ENCODE measurements around the gene AACS.

Gene AACS

DNA sequence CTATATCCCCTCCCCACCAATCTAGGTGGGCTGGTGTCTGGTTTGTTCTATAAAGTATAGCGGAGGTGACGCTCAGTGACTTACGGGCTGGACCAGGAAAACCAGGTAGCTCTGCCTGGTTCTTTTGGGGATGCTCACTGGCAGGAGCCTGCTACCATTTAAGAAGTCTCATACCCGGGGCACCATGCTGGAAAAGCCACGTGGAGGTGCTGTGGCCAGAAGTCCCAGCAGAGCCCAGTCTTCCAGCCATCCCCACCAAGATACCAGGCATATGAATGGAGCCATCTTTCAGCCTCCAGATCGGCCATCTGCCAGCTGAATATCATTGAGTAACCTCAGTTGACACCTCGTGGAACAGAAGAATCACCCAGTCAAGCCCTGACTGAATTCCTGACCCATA lies 87.2 kb downstream of the AACS start:
- Histone ChIP-seq H3K4me3 (ENCODE audit: low read depth, low read length) (no peak overlapping the region), H3K9me3 (ENCODE audit: control insufficient read depth, insufficient read depth, low read depth, low read length) (no peaks in the 10 kb centered on the region), H3K36me3 (ENCODE audit: control insufficient read depth in 2 of 2, insufficient read depth in 1 of 2, low read length in 2 of 2) (no peaks in the 10 kb centered on the region), H3K4me1 (ENCODE audit: control insufficient read depth, insufficient read depth, low read length) (no peaks in the 10 kb centered on the region), H3K27ac (ENCODE audit: extremely low read depth, low read depth, low read length) (no peak overlapping the region)
- CTCF ChIA-PET, result no interaction called here
- TF ChIP-seq ZNF214 (tag by site-specific recombination; IDR thresholded peaks at IDR 0.05; ENCODE audit: borderline replicate concordance) (no peak), ZNF837 (tag by site-specific recombination; IDR thresholded peaks at IDR 0.05) (no peak), MZF1 (tag by site-specific recombination; IDR thresholded peaks at IDR 0.05; ENCODE audit: borderline replicate concordance) (no peak), ZNF24 (tag by site-specific recombination; IDR thresholded peaks at IDR 0.05) (no peak), SP3 (tag by site-specific recombination; IDR thresholded peaks at IDR 0.05) (no peak), ZNF555 (tag by site-specific recombination; conservative IDR thresholded peaks at IDR 0.05) (no peak), ZNF510 (tag by site-specific recombination; IDR thresholded peaks at IDR 0.05; ENCODE audit: insufficient replicate concordance) (no peak), ZNF701 (tag by site-specific recombination; IDR thresholded peaks at IDR 0.05) (no peak), ZBTB17 (tag by site-specific recombination; IDR thresholded peaks at IDR 0.05) (no peak), ZNF48 (tag by site-specific recombination; IDR thresholded peaks at IDR 0.05) (no peak), ZNF37A (tag by site-specific recombination; IDR thresholded peaks at IDR 0.05) (no peak), GLIS2 (tag by site-specific recombination; IDR thresholded peaks at IDR 0.05) (no peak)
- TF ChIP-seq, protein P1, sequence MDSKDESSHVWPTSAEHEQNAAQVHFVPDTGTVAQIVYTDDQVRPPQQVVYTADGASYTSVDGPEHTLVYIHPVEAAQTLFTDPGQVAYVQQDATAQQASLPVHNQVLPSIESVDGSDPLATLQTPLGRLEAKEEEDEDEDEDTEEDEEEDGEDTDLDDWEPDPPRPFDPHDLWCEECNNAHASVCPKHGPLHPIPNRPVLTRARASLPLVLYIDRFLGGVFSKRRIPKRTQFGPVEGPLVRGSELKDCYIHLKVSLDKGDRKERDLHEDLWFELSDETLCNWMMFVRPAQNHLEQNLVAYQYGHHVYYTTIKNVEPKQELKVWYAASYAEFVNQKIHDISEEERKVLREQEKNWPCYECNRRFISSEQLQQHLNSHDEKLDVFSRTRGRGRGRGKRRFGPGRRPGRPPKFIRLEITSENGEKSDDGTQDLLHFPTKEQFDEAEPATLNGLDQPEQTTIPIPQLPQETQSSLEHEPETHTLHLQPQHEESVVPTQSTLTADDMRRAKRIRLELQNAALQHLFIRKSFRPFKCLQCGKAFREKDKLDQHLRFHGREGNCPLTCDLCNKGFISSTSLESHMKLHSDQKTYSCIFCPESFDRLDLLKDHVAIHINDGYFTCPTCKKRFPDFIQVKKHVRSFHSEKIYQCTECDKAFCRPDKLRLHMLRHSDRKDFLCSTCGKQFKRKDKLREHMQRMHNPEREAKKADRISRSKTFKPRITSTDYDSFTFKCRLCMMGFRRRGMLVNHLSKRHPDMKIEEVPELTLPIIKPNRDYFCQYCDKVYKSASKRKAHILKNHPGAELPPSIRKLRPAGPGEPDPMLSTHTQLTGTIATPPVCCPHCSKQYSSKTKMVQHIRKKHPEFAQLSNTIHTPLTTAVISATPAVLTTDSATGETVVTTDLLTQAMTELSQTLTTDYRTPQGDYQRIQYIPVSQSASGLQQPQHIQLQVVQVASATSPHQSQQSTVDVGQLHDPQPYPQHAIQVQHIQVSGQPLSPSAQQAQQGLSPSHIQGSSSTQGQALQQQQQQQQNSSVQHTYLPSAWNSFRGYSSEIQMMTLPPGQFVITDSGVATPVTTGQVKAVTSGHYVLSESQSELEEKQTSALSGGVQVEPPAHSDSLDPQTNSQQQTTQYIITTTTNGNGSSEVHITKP (tag by site-specific recombination; IDR thresholded peaks at IDR 0.05), result no peak
- TF ChIP-seq, protein P2, sequence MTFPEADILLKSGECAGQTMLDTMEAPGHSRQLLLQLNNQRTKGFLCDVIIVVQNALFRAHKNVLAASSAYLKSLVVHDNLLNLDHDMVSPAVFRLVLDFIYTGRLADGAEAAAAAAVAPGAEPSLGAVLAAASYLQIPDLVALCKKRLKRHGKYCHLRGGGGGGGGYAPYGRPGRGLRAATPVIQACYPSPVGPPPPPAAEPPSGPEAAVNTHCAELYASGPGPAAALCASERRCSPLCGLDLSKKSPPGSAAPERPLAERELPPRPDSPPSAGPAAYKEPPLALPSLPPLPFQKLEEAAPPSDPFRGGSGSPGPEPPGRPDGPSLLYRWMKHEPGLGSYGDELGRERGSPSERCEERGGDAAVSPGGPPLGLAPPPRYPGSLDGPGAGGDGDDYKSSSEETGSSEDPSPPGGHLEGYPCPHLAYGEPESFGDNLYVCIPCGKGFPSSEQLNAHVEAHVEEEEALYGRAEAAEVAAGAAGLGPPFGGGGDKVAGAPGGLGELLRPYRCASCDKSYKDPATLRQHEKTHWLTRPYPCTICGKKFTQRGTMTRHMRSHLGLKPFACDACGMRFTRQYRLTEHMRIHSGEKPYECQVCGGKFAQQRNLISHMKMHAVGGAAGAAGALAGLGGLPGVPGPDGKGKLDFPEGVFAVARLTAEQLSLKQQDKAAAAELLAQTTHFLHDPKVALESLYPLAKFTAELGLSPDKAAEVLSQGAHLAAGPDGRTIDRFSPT (tag by site-specific recombination; IDR thresholded peaks at IDR 0.05), result no peak
- TF ChIP-seq, protein P3, sequence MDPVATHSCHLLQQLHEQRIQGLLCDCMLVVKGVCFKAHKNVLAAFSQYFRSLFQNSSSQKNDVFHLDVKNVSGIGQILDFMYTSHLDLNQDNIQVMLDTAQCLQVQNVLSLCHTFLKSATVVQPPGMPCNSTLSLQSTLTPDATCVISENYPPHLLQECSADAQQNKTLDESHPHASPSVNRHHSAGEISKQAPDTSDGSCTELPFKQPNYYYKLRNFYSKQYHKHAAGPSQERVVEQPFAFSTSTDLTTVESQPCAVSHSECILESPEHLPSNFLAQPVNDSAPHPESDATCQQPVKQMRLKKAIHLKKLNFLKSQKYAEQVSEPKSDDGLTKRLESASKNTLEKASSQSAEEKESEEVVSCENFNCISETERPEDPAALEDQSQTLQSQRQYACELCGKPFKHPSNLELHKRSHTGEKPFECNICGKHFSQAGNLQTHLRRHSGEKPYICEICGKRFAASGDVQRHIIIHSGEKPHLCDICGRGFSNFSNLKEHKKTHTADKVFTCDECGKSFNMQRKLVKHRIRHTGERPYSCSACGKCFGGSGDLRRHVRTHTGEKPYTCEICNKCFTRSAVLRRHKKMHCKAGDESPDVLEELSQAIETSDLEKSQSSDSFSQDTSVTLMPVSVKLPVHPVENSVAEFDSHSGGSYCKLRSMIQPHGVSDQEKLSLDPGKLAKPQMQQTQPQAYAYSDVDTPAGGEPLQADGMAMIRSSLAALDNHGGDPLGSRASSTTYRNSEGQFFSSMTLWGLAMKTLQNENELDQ (tag by site-specific recombination; IDR thresholded peaks at IDR 0.05; ENCODE audit: low read depth), result no peak
- POLR2A ChIA-PET, result no interaction called here

DNA sequence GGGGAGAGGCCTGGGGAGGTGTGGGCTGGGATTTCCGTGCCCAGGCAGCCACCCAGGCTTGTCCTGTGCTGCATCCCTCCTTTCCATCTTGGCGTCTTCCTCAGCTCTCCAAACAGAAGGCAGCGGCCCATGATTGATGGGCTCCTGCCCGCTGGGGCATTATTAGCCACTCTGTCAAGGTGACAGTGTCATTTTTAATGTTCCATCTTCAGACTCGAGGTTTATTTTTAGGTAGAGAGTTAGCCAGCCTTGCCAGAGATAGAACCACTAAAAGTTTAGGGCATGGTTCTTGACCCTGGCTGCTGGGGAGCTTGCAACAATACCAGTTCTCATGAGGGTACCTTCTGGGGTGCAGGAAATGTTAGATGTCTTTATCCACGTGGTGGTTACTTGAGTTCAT lies 90.1 kb downstream of the AACS start:
- no peaks in the 10 kb centered on the region for H3K4me1 ChIP-seq (ENCODE audit: control insufficient read depth, insufficient read depth, low read length)
- ChIA-PET POLR2A (no interaction called here), CTCF (no interaction called here)
- H3K9me3 ChIP-seq (ENCODE audit: control insufficient read depth, insufficient read depth, low read depth, low read length), result no peaks in the 10 kb centered on the region
- no peak overlapping the region for H3K27ac ChIP-seq (ENCODE audit: extremely low read depth, low read depth, low read length)
- H3K4me3 ChIP-seq (ENCODE audit: low read depth, low read length), result no peak overlapping the region
- H3K36me3 ChIP-seq (ENCODE audit: control insufficient read depth in 2 of 2, insufficient read depth in 1 of 2, low read length in 2 of 2), result no peaks in the 10 kb centered on the region
- TF ChIP-seq ZNF664 (tag by site-specific recombination; IDR thresholded peaks at IDR 0.05) (no peak), ZNF830 (tag by site-specific recombination; IDR thresholded peaks at IDR 0.05; ENCODE audit: low read depth) (no peak), PRDM1 (tag by site-specific recombination; IDR thresholded peaks at IDR 0.05) (no peak), ZXDB (tag by site-specific recombination; IDR thresholded peaks at IDR 0.05) (no peak), ZNF155 (tag by site-specific recombination; IDR thresholded peaks at IDR 0.05) (no peak), ZNF529 (tag by site-specific recombination; IDR thresholded peaks at IDR 0.05; ENCODE audit: insufficient replicate concordance) (no peak), ZNF214 (tag by site-specific recombination; IDR thresholded peaks at IDR 0.05; ENCODE audit: borderline replicate concordance) (no peak), KLF1 (tag by site-specific recombination; IDR thresholded peaks at IDR 0.05) (no peak), ZFHX2 (tag by site-specific recombination; conservative IDR thresholded peaks at IDR 0.05) (no peak), ZNF555 (tag by site-specific recombination; conservative IDR thresholded peaks at IDR 0.05) (no peak), ZNF514 (tag by site-specific recombination; IDR thresholded peaks at IDR 0.05) (no peak), ZNF560 (tag by site-specific recombination; IDR thresholded peaks at IDR 0.05; ENCODE audit: borderline replicate concordance) (no peak)
